Measurements from ENCODE around the gene GBX2. TPM values are rescaled to one million over a fixed set of nuclear protein-coding genes. Genes with fewer than 3 reads are reported as not detected.

GBX2 gene
- total RNA-seq, 4 donors from 2014 or later: not detected

- Histone ChIP-seq H3K36me3 (no peaks in the 10 kb centered on the region), H3K27me3 (peaks cover 0 to 96% (median 0%) of the 10 kb centered on the region in 4 donors), H3K9me3 (peaks cover 0 to 11% (median 0%) of the 10 kb centered on the region in 3 donors), H3K27ac (no peak overlapping the region), H3K4me1 (no peaks in the 10 kb centered on the region), H3K4me3 (no peak overlapping the region)
- DNase-seq: no peak
- 66 to 74% methylated on average over 26 to 27 of the region's 28 CpGs for WGBS, 2 donors
- TF ChIP-seq POLR2A (IDR thresholded peaks at IDR 0.05) (no peak), CTCF (IDR thresholded peaks at IDR 0.05) (no peak)
- intact Hi-C loops (cut with DNase I): no loop called here
These were observed 40.1 kb upstream of the GBX2 start for GRCh38 chr2:236208019-236208926.

- TF ChIP-seq CTCF (IDR thresholded peaks at IDR 0.05) (no peak), POLR2A (IDR thresholded peaks at IDR 0.05) (no peak)
- intact Hi-C loops (cut with DNase I): no loop called here
- no peak overlapping the region for H3K4me3 ChIP-seq
- no peaks in the 10 kb centered on the region for H3K36me3 ChIP-seq
- no peaks in the 10 kb centered on the region for H3K4me1 ChIP-seq
- H3K27ac ChIP-seq: no peak overlapping the region
- 83 to 92% methylated on average over 9 to 11 of the region's 11 CpGs for WGBS, 2 donors
- H3K9me3 ChIP-seq: peaks cover 0 to 11% (median 0%) of the 10 kb centered on the region in 3 donors
- H3K27me3 ChIP-seq: peaks cover 0 to 92% (median 0%) of the 10 kb centered on the region in 4 donors
- DNase-seq: no peak
These were observed 39.3 kb upstream of the GBX2 start for GRCh38 chr2:236207472-236207871.

GRCh38 chr2:236205867-236206645 is 37.9 kb upstream of the GBX2 start:
- Histone ChIP-seq H3K9me3 (peaks cover 0 to 11% (median 0%) of the 10 kb centered on the region in 3 donors), H3K4me3 (no peak overlapping the region), H3K4me1 (no peaks in the 10 kb centered on the region), H3K36me3 (no peaks in the 10 kb centered on the region), H3K27me3 (peaks cover 0 to 79% (median 0%) of the 10 kb centered on the region in 4 donors), H3K27ac (no peak overlapping the region)
- intact Hi-C loops (cut with DNase I): no loop called here
- 66 to 68% methylated on average over 2 of the region's 2 CpGs for WGBS, 2 donors
- TF ChIP-seq POLR2A (IDR thresholded peaks at IDR 0.05): no peak
- no peak for DNase-seq

GRCh38 chr2:236204953-236205352 is 36.8 kb upstream of the GBX2 start:
- H3K9me3 ChIP-seq: peaks cover 0 to 11% (median 0%) of the 10 kb centered on the region in 3 donors
- no peak overlapping the region for H3K4me3 ChIP-seq
- H3K27ac ChIP-seq: no peak overlapping the region
- DNase-seq: no peak
- no peaks in the 10 kb centered on the region for H3K36me3 ChIP-seq
- TF ChIP-seq CTCF (IDR thresholded peaks at IDR 0.05) (no peak), POLR2A (IDR thresholded peaks at IDR 0.05) (no peak)
- peaks cover 0 to 68% (median 0%) of the 10 kb centered on the region in 4 donors for H3K27me3 ChIP-seq
- no peaks in the 10 kb centered on the region for H3K4me1 ChIP-seq
- 87 to 88% methylated on average over 5 of the region's 5 CpGs for WGBS, 2 donors
- intact Hi-C loops (cut with DNase I): no loop called here

GRCh38 chr2:236200378-236200777 is 32.2 kb upstream of the GBX2 start:
- Histone ChIP-seq H3K27ac (no peak overlapping the region), H3K9me3 (no peaks in the 10 kb centered on the region), H3K4me3 (no peak overlapping the region), H3K36me3 (no peaks in the 10 kb centered on the region), H3K27me3 (peaks cover 0 to 24% (median 0%) of the 10 kb centered on the region in 4 donors), H3K4me1 (no peaks in the 10 kb centered on the region)
- TF ChIP-seq CTCF (IDR thresholded peaks at IDR 0.05): no peak
- TF ChIP-seq POLR2A (IDR thresholded peaks at IDR 0.05): no peak
- intact Hi-C loops (cut with DNase I): no loop called here
- 54 to 59% methylated on average over 7 of the region's 7 CpGs for WGBS, 2 donors
- no peak for DNase-seq

Data from esophagus squamous epithelium (tissue), 5 donors.